Neural progenitor cell (in vitro differentiated cells): Measurements from ENCODE around the gene STAC2. TPM values are rescaled to one million over a fixed set of nuclear protein-coding genes. Genes with fewer than 3 reads are reported as not detected.

Experiments
- DNase-seq: peaks from one replicate; pipeline ENCODE4 v3.0.0-alpha.2; 2016; ENCODE audit warnings: low spot score
- H2AFZ ChIP-seq: fragments of 200-600 bp; sonication (generic); replicated peaks from 2 replicates; pipeline ENCODE4 v1.6.1; 2016; ENCODE audit warnings: antibody characterized with exemption
- H3F3A ChIP-seq: fragments of 200-600 bp; sonication (generic); 2 replicates; pipeline ENCODE4 v1.6.1; 2016; ENCODE audit warnings: antibody characterized with exemption, low read depth
- H3K27ac ChIP-seq: fragments of 200-600 bp; sonication (generic); 2 replicates; pipeline ENCODE4 v1.5.1; 2016; ENCODE audit warnings: mild to moderate bottlenecking
- H3K27me3 ChIP-seq: fragments of 200-600 bp; sonication (generic); 2 replicates; pipeline ENCODE4 v1.6.1; 2016; ENCODE audit warnings: mild to moderate bottlenecking, moderate library complexity
- H3K36me3 ChIP-seq: fragments of 200-600 bp; sonication (generic); 2 replicates; pipeline ENCODE4 v1.5.1; 2016
- H3K4me1 ChIP-seq: fragments of 200-600 bp; sonication (generic); 2 replicates; pipeline ENCODE4 v1.6.1; 2016; ENCODE audit warnings: mixed run types
- H3K4me2 ChIP-seq: fragments of 200-600 bp; sonication (generic); 2 replicates; pipeline ENCODE4 v1.6.1; 2016
- H3K4me3 ChIP-seq: fragments of 200-600 bp; sonication (generic); 2 replicates; pipeline ENCODE4 v1.5.1; 2016
- H3K79me2 ChIP-seq: fragments of 200-600 bp; sonication (generic); 2 replicates; pipeline ENCODE4 v1.6.1; 2016; ENCODE audit warnings: low read depth
- H3K9ac ChIP-seq: fragments of 200-600 bp; sonication (generic); 2 replicates; pipeline ENCODE4 v1.6.1; 2016
- H3K9me3 ChIP-seq: fragments of 200-600 bp; sonication (generic); 2 replicates; pipeline ENCODE4 v1.5.1; 2016; ENCODE audit warnings: low read depth
- H4K20me1 ChIP-seq: fragments of 200-600 bp; sonication (generic); 2 replicates; pipeline ENCODE4 v1.6.1; 2016; ENCODE audit warnings: low read depth
- H3K27ac Mint-ChIP-seq: 3 replicates; pipeline ENCODE4 v1.8.0; 2021; ENCODE audit warnings: mixed read lengths
- H3K27me3 Mint-ChIP-seq: 2 replicates; pipeline ENCODE4 v1.8.0; 2022; ENCODE audit warnings: low read depth, mild to moderate bottlenecking, inconsistent platforms, moderate library complexity, mixed read lengths; ENCODE audit not compliant: insufficient read depth
- H3K36me3 Mint-ChIP-seq: 3 replicates; pipeline ENCODE4 v1.8.0; 2021; ENCODE audit warnings: mixed read lengths
- H3K4me1 Mint-ChIP-seq: 3 replicates; pipeline ENCODE4 v1.8.0; 2021; ENCODE audit warnings: mixed read lengths
- H3K4me3 Mint-ChIP-seq: 3 replicates; pipeline ENCODE4 v1.8.0; 2021; ENCODE audit warnings: mild to moderate bottlenecking, moderate library complexity, mixed read lengths
- H3K9me3 Mint-ChIP-seq: 3 replicates; pipeline ENCODE4 v1.8.0; 2020; ENCODE audit warnings: mixed read lengths
- EZH2 ChIP-seq: fragments of 200-600 bp; sonication (generic); IDR thresholded peaks from 2 replicates; pipeline ENCODE4 v1.6.1; 2017; ENCODE audit warnings: antibody characterized with exemption, mild to moderate bottlenecking, moderate library complexity
- EZH2phosphoT487 ChIP-seq: fragments of 200-600 bp; sonication (generic); IDR thresholded peaks from 2 replicates; pipeline ENCODE4 v1.6.1; 2017; ENCODE audit warnings: antibody characterized with exemption
- total RNA-seq: library from RNA; depleted of rRNA; stranded (reverse); fragments of >200 nt; gene quantifications from 2 replicates; pipeline ENCODE4 v1.2.3, GENCODE V29; 2015; ENCODE audit warnings: low replicate concordance
- TF ChIP-seq, protein P1 (sequence below): fragments of 200-600 bp; sonication (generic); IDR thresholded peaks from 2 replicates; pipeline ENCODE4 v1.5.1; 2017; ENCODE audit warnings: antibody characterized with exemption, mild to moderate bottlenecking

STAC2 gene
- total RNA-seq, 1 donor from 2014 or later = 0.13 TPM

DNA sequence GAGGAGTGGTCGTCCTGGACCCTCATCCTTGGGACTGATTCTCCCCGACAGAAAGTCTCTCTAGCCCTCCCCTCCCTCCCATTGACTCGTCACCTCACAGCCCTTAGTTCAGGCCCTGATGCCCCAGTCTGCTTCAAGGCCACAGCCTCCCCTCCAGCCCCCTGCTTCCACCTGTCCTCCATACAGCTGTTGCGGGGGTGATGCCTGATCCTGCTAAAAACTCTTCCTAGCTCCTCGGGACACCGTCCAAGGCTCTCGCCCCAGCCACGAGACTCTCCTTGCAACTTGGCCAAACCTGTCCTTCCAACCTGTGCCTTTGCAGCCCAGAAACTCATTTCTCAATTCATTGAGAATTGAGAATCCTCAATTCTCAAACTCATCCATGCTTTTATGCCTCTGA, 6.8 kb downstream of the STAC2 start:
- Histone ChIP-seq H3K9ac (no peak overlapping the region), H3K27ac (no peak overlapping the region), H4K20me1 (peaks cover 1% of the 10 kb centered on the region), H3K4me3 (no peak overlapping the region), H3F3A (peaks cover 5% of the 10 kb centered on the region), H3K4me1 (no peaks in the 10 kb centered on the region), H3K36me3 (no peaks in the 10 kb centered on the region), H3K9me3 (no peaks in the 10 kb centered on the region), H3K79me2 (no peaks in the 10 kb centered on the region), H3K27me3 (peaks cover 64% of the 10 kb centered on the region), H3K4me2 (no peak overlapping the region), H2AFZ (no peak overlapping the region)
- Mint-ChIP-seq H3K4me3 (peak overlapping the region; percentile 28), H3K27ac (no peak overlapping the region), H3K27me3 (peaks cover 37% of the 10 kb centered on the region), H3K36me3 (no peaks in the 10 kb centered on the region), H3K4me1 (peaks cover 4% of the 10 kb centered on the region), H3K9me3 (no peaks in the 10 kb centered on the region)
- no peak for DNase-seq
- no peak for TF ChIP-seq EZH2phosphoT487
- TF ChIP-seq, protein P1, sequence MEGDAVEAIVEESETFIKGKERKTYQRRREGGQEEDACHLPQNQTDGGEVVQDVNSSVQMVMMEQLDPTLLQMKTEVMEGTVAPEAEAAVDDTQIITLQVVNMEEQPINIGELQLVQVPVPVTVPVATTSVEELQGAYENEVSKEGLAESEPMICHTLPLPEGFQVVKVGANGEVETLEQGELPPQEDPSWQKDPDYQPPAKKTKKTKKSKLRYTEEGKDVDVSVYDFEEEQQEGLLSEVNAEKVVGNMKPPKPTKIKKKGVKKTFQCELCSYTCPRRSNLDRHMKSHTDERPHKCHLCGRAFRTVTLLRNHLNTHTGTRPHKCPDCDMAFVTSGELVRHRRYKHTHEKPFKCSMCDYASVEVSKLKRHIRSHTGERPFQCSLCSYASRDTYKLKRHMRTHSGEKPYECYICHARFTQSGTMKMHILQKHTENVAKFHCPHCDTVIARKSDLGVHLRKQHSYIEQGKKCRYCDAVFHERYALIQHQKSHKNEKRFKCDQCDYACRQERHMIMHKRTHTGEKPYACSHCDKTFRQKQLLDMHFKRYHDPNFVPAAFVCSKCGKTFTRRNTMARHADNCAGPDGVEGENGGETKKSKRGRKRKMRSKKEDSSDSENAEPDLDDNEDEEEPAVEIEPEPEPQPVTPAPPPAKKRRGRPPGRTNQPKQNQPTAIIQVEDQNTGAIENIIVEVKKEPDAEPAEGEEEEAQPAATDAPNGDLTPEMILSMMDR = no peak
- TF ChIP-seq EZH2 = no peak

DNA sequence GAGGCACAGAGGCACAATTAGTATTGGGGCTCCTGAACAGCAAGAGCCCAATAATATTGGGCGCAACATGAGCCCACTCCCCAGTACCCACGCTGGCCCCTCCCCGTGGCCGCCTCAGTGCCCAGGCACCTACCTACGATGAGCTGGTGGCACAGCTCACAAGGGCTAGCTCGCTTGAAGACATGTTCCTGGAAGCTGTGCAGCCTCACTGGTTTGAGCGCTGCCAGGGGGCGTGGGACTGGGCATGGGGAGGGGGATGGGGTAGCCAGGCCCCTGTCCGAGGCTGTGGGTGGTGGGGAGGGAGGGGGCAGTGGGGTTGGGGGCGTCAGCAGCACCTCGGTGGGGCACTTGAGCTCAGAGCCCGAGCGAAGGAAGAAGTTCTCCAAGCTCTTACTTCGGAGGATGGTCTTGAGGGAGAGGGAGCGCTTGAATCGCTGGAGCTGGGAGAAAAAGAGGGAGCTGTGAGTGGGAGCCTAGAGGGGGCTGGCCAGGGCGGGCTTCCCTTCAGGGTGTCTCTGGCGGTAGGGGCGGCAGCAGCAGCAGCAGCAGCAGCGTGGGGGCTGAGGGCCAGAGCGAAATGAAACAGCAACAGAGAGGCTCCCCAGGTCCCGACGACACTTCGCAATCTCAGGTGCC, 7.9 kb downstream of the STAC2 start:
- no peak overlapping the region for H3K4me3 Mint-ChIP-seq
- no peak overlapping the region for H3K9ac ChIP-seq
- no peaks in the 10 kb centered on the region for H3K79me2 ChIP-seq
- no peaks in the 10 kb centered on the region for H3K4me1 ChIP-seq
- H3K27ac ChIP-seq = no peak overlapping the region
- no peak overlapping the region for H3K4me3 ChIP-seq
- H3K27ac Mint-ChIP-seq = no peak overlapping the region
- DNase-seq = no peak
- H4K20me1 ChIP-seq = no peaks in the 10 kb centered on the region
- H3K9me3 ChIP-seq = no peaks in the 10 kb centered on the region
- no peaks in the 10 kb centered on the region for H3K36me3 Mint-ChIP-seq
- peaks cover 53% of the 10 kb centered on the region for H3K27me3 ChIP-seq
- H2AFZ ChIP-seq = no peak overlapping the region
- peak overlapping the region; percentile 47 for H3K4me2 ChIP-seq
- no peaks in the 10 kb centered on the region for H3K9me3 Mint-ChIP-seq
- peaks cover 29% of the 10 kb centered on the region for H3K27me3 Mint-ChIP-seq
- peaks cover 2% of the 10 kb centered on the region for H3K4me1 Mint-ChIP-seq
- H3F3A ChIP-seq = no peaks in the 10 kb centered on the region
- TF ChIP-seq EZH2phosphoT487 = no peak
- TF ChIP-seq EZH2 = no peak
- TF ChIP-seq, protein P1 = no peak
- no peaks in the 10 kb centered on the region for H3K36me3 ChIP-seq

DNA sequence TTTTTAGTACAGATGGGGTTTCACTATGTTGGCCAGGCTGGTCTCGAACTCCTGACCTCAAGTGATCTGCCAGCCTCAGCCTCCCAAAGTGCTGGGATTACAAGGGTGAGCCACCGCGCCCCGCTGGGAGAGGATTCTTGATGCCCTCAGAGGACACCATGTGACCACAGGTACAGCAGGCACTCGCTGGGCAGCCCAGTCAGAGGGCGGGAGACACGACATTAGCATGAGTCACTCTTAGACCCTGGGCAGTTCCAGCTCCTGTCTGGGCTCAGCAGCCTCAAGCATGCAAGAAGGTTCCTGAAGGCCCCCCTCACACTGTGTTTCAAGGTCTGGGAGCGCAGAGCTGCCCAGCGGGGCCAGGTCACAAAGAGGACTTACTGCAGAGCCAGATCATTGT, 11.9 kb downstream of the STAC2 start:
- Mint-ChIP-seq H3K27ac (peak overlapping the region; percentile 37), H3K36me3 (no peaks in the 10 kb centered on the region), H3K27me3 (peaks cover 26% of the 10 kb centered on the region), H3K9me3 (no peaks in the 10 kb centered on the region), H3K4me3 (no peak overlapping the region), H3K4me1 (peaks cover 20% of the 10 kb centered on the region)
- DNase-seq = no peak
- Histone ChIP-seq H3K4me2 (no peak overlapping the region), H3K27ac (no peak overlapping the region), H3K4me1 (peaks cover 15% of the 10 kb centered on the region), H3K9me3 (no peaks in the 10 kb centered on the region), H2AFZ (no peak overlapping the region), H4K20me1 (no peaks in the 10 kb centered on the region), H3K9ac (no peak overlapping the region), H3F3A (peaks cover under 1% of the 10 kb centered on the region), H3K36me3 (no peaks in the 10 kb centered on the region), H3K79me2 (no peaks in the 10 kb centered on the region), H3K27me3 (peaks cover 49% of the 10 kb centered on the region), H3K4me3 (no peak overlapping the region)
- TF ChIP-seq EZH2 (no peak), EZH2phosphoT487 (no peak)
- TF ChIP-seq, protein P1 = no peak
